RWPE2 (cell line): ENCODE data around the gene IRX3.

Source experiments
- ATAC-seq: fragments of 200-7000 bp; cut with Tn5 transposase; 3 replicates; pipeline ENCODE4 v1.9.1; 2021; ENCODE audit warnings: low read depth
- DNase-seq: peaks from one replicate; pipeline ENCODE4 v3.0.0-alpha.2; 2020; ENCODE audit warnings: low spot score
- H3K27ac ChIP-seq: fragments of 450-650 bp; 2 replicates; pipeline ENCODE4 v1.5.1; 2017; ENCODE audit warnings: mild to moderate bottlenecking; ENCODE audit not compliant: poor library complexity, severe bottlenecking
- H3K27me3 ChIP-seq: fragments of 250-450 bp; sonication (Bioruptor Pico); 2 replicates; pipeline ENCODE4 v1.5.1; 2021; ENCODE audit warnings: mild to moderate bottlenecking, moderate library complexity; ENCODE audit not compliant: insufficient read depth, poor library complexity, severe bottlenecking
- H3K36me3 ChIP-seq: fragments of 250-450 bp; sonication (Bioruptor Pico); 2 replicates; pipeline ENCODE4 v1.5.1; 2020; ENCODE audit warnings: low read depth, mild to moderate bottlenecking, moderate library complexity
- H3K4me1 ChIP-seq: fragments of 250-450 bp; sonication (Bioruptor Pico); 2 replicates; pipeline ENCODE4 v1.5.1; 2021; ENCODE audit warnings: mild to moderate bottlenecking, moderate library complexity; ENCODE audit not compliant: insufficient read depth, poor library complexity, severe bottlenecking
- H3K4me3 ChIP-seq: fragments of 250-450 bp; sonication (Bioruptor Pico); 2 replicates; pipeline ENCODE4 v1.5.1; 2021; ENCODE audit warnings: mild to moderate bottlenecking, moderate library complexity; ENCODE audit not compliant: severe bottlenecking
- H3K9me3 ChIP-seq: fragments of 250-450 bp; sonication (Bioruptor Pico); 2 replicates; pipeline ENCODE4 v1.5.1; 2021; ENCODE audit warnings: mild to moderate bottlenecking, moderate library complexity; ENCODE audit not compliant: severe bottlenecking
- CTCF ChIP-seq: fragments of 450-650 bp; IDR thresholded peaks from one replicate; pipeline ENCODE4 v1.5.1; 2017; ENCODE audit warnings: mild to moderate bottlenecking, moderate library complexity; ENCODE audit not compliant: poor library complexity, severe bottlenecking

IRX3 gene

GRCh38 chr16:54236773-54237172, 49.8 kb downstream of the IRX3 start:
- Histone ChIP-seq H3K4me1 (no peaks in the 10 kb centered on the region), H3K36me3 (no peaks in the 10 kb centered on the region), H3K27ac (no peak overlapping the region), H3K9me3 (no peaks in the 10 kb centered on the region), H3K27me3 (no peaks in the 10 kb centered on the region), H3K4me3 (no peak overlapping the region)
- TF ChIP-seq CTCF = no peak
- DNase-seq (no peak), ATAC-seq (no peak)

- H3K4me1 ChIP-seq = no peaks in the 10 kb centered on the region
- DNase-seq (no peak), ATAC-seq (no peak)
- H3K36me3 ChIP-seq = no peaks in the 10 kb centered on the region
- no peak overlapping the region for H3K27ac ChIP-seq
- no peaks in the 10 kb centered on the region for H3K9me3 ChIP-seq
- no peak overlapping the region for H3K4me3 ChIP-seq
- no peak for TF ChIP-seq CTCF
- H3K27me3 ChIP-seq = no peaks in the 10 kb centered on the region
These were observed 53.0 kb downstream of the IRX3 start for GRCh38 chr16:54233615-54234014.
